GM18526 (cell line): Measurements from ENCODE around the gene POU6F2.

Experiments
- POLR2A ChIP-seq: IDR thresholded peaks from 3 replicates; pipeline ENCODE4 v1.6.1; 2011; ENCODE audit not compliant: insufficient read length; ENCODE audit errors: extremely low read depth

The POU6F2 gene

GRCh38 chr7:39168403-39169098 is 190.8 kb downstream of the POU6F2 start:
- TF ChIP-seq POLR2A: no peak

- TF ChIP-seq POLR2A: no peak
Measured at GRCh38 chr7:39172137-39172536, 194.4 kb downstream of the POU6F2 start.

GRCh38 chr7:39181398-39181797 is 203.7 kb downstream of the POU6F2 start:
- no peak for TF ChIP-seq POLR2A

- TF ChIP-seq POLR2A: no peak
Measured at GRCh38 chr7:39183796-39184195, 206.1 kb downstream of the POU6F2 start.

- no peak for TF ChIP-seq POLR2A
Measured at GRCh38 chr7:39184391-39184790, 206.7 kb downstream of the POU6F2 start.

- no peak for TF ChIP-seq POLR2A
Measured at GRCh38 chr7:39186131-39186530, 208.4 kb downstream of the POU6F2 start.

GRCh38 chr7:39186671-39187070 is 209.0 kb downstream of the POU6F2 start:
- no peak for TF ChIP-seq POLR2A

- no peak for TF ChIP-seq POLR2A
Measured at GRCh38 chr7:39187130-39187529, 209.4 kb downstream of the POU6F2 start.

- TF ChIP-seq POLR2A: no peak
Measured at GRCh38 chr7:39192476-39192875, 214.8 kb downstream of the POU6F2 start.

- TF ChIP-seq POLR2A: no peak
Measured at GRCh38 chr7:39195967-39196366, 218.3 kb downstream of the POU6F2 start.

GRCh38 chr7:39197831-39198230 is 220.1 kb downstream of the POU6F2 start:
- no peak for TF ChIP-seq POLR2A

GRCh38 chr7:39198556-39198955 is 220.8 kb downstream of the POU6F2 start:
- TF ChIP-seq POLR2A: no peak

GRCh38 chr7:39199006-39199405 is 221.3 kb downstream of the POU6F2 start:
- no peak for TF ChIP-seq POLR2A

- no peak for TF ChIP-seq POLR2A
Measured at GRCh38 chr7:39199951-39200350, 222.2 kb downstream of the POU6F2 start.

GRCh38 chr7:39202041-39202440 is 224.3 kb downstream of the POU6F2 start:
- TF ChIP-seq POLR2A: no peak

GRCh38 chr7:39210362-39210761 is 232.7 kb downstream of the POU6F2 start:
- TF ChIP-seq POLR2A: no peak

- no peak for TF ChIP-seq POLR2A
Measured at GRCh38 chr7:39211581-39211980, 233.9 kb downstream of the POU6F2 start.
